K562 (cell line): Measurements from ENCODE around the gene GALNT18. TPM values are rescaled to one million over a fixed set of nuclear protein-coding genes. Genes with fewer than 3 reads are reported as not detected.

Experiments
- polyA plus RNA-seq, 8 experiments: library from polyadenylated mRNA; depleted of rRNA in 4 of 8; stranded (reverse) in 5 of 8; unstranded in 3 of 8; fragments of >200 nt; fragmentation: Nextera tagmentation in 2 of 8; fragmentation: Illumina TruSeq in 1 of 8; extraction: Ambion mirVana in 2 of 8; extraction: Trizol in 1 of 8; gene quantifications; 2 replicates each; pipeline versions ENCODE4 v1.2.1 to v1.2.3, GENCODE V29; 2011 to 2014; ENCODE audit warnings: inconsistent platforms in 1 of 8, missing spikeins in 1 of 8
- total RNA-seq, 7 experiments: library from RNA; depleted of rRNA in 6 of 7; stranded (reverse); fragments of >200 nt in 6 of 7; fragmentation: Illumina TruSeq in 2 of 7; extraction: Trizol in 2 of 7; gene quantifications; 2 replicates each; pipeline versions ENCODE4 v1.2.1 to v1.2.3, GENCODE V29; 2011 to 2021; ENCODE audit warnings: low replicate concordance in 1 of 7
- TF ChIP-seq, protein P1 (sequence below): fragments of 200-800 bp; sonication (Bioruptor generic); IDR thresholded peaks from 2 replicates; pipeline ENCODE4 v1.6.1; 2016; ENCODE audit warnings: missing genetic modification characterization, missing compliant biosample characterization
- TF ChIP-seq, protein P2 (sequence below): sonication (generic); formaldehyde crosslinking; IDR thresholded peaks from 2 replicates; pipeline ENCODE4 v1.8.0; 2022; ENCODE audit warnings: mild to moderate bottlenecking, missing genetic modification reagents, borderline replicate concordance
- TF ChIP-seq, protein P3 (sequence below): fragments of 250-450 bp; sonication (Bioruptor Pico); IDR thresholded peaks from 2 replicates; pipeline ENCODE4 v1.8.0; 2022; ENCODE audit warnings: inconsistent platforms, mild to moderate bottlenecking, moderate library complexity, borderline replicate concordance

The GALNT18 gene
- total and polyA plus RNA-seq, 9 of the 15 experiments (the other 6 are each of a cell fraction or from before 2014, with no cell fraction given): not detected

DNA sequence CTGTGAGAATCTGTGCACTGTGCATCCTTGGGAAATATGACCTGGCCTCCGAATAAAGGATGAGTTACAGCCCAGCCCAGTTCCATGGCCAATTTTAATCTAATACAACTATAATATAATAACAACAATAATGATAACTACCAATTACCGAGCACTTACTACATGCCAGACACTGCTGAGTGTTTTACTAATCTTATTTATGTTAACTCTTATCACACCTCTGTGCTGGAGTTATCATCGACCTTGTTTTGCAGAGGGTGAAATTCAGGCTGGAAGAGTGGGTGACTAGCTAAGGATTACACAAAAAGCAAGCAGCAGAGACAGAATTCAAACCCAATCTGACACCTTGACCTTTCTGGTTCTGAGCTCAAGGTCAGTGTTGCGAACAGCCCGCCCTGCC is 83.9 kb downstream of the GALNT18 start (continued):
- TF ChIP-seq, protein P1, sequence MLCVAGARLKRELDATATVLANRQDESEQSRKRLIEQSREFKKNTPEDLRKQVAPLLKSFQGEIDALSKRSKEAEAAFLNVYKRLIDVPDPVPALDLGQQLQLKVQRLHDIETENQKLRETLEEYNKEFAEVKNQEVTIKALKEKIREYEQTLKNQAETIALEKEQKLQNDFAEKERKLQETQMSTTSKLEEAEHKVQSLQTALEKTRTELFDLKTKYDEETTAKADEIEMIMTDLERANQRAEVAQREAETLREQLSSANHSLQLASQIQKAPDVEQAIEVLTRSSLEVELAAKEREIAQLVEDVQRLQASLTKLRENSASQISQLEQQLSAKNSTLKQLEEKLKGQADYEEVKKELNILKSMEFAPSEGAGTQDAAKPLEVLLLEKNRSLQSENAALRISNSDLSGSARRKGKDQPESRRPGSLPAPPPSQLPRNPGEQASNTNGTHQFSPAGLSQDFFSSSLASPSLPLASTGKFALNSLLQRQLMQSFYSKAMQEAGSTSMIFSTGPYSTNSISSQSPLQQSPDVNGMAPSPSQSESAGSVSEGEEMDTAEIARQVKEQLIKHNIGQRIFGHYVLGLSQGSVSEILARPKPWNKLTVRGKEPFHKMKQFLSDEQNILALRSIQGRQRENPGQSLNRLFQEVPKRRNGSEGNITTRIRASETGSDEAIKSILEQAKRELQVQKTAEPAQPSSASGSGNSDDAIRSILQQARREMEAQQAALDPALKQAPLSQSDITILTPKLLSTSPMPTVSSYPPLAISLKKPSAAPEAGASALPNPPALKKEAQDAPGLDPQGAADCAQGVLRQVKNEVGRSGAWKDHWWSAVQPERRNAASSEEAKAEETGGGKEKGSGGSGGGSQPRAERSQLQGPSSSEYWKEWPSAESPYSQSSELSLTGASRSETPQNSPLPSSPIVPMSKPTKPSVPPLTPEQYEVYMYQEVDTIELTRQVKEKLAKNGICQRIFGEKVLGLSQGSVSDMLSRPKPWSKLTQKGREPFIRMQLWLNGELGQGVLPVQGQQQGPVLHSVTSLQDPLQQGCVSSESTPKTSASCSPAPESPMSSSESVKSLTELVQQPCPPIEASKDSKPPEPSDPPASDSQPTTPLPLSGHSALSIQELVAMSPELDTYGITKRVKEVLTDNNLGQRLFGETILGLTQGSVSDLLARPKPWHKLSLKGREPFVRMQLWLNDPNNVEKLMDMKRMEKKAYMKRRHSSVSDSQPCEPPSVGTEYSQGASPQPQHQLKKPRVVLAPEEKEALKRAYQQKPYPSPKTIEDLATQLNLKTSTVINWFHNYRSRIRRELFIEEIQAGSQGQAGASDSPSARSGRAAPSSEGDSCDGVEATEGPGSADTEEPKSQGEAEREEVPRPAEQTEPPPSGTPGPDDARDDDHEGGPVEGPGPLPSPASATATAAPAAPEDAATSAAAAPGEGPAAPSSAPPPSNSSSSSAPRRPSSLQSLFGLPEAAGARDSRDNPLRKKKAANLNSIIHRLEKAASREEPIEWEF (CRISPR knock-in tag): no peak
- TF ChIP-seq, protein P2, sequence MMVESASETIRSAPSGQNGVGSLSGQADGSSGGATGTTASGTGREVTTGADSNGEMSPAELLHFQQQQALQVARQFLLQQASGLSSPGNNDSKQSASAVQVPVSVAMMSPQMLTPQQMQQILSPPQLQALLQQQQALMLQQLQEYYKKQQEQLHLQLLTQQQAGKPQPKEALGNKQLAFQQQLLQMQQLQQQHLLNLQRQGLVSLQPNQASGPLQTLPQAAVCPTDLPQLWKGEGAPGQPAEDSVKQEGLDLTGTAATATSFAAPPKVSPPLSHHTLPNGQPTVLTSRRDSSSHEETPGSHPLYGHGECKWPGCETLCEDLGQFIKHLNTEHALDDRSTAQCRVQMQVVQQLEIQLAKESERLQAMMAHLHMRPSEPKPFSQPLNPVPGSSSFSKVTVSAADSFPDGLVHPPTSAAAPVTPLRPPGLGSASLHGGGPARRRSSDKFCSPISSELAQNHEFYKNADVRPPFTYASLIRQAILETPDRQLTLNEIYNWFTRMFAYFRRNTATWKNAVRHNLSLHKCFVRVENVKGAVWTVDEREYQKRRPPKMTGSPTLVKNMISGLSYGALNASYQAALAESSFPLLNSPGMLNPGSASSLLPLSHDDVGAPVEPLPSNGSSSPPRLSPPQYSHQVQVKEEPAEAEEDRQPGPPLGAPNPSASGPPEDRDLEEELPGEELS (CRISPR knock-in tag): no peak
- TF ChIP-seq, protein P3, sequence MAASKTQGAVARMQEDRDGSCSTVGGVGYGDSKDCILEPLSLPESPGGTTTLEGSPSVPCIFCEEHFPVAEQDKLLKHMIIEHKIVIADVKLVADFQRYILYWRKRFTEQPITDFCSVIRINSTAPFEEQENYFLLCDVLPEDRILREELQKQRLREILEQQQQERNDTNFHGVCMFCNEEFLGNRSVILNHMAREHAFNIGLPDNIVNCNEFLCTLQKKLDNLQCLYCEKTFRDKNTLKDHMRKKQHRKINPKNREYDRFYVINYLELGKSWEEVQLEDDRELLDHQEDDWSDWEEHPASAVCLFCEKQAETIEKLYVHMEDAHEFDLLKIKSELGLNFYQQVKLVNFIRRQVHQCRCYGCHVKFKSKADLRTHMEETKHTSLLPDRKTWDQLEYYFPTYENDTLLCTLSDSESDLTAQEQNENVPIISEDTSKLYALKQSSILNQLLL (CRISPR knock-in tag): no peak
